Hepatocyte (in vitro differentiated cells): ENCODE results near the gene GIMD1. TPM values are rescaled to one million over a fixed set of nuclear protein-coding genes. Genes with fewer than 3 reads are reported as not detected.

ENCODE experiments used
- DNase-seq: peaks from one replicate; pipeline ENCODE4 v3.0.0-alpha.2; 2016; ENCODE audit warnings: low spot score
- H2AFZ ChIP-seq: fragments of 200-600 bp; sonication (generic); 2 replicates; pipeline ENCODE4 v1.6.0; 2016; ENCODE audit warnings: antibody characterized with exemption, mild to moderate bottlenecking
- H3K27ac ChIP-seq: fragments of 200-600 bp; sonication (generic); 2 replicates; pipeline ENCODE4 v1.5.1; 2016; ENCODE audit warnings: mild to moderate bottlenecking
- H3K27me3 ChIP-seq: fragments of 200-600 bp; sonication (generic); 2 replicates; pipeline ENCODE4 v1.6.1; 2016
- H3K36me3 ChIP-seq: fragments of 200-600 bp; sonication (generic); replicated peaks from 2 replicates; pipeline ENCODE4 v1.5.1; 2016; ENCODE audit warnings: low read depth; ENCODE audit not compliant: insufficient read depth
- H3K4me1 ChIP-seq: fragments of 200-600 bp; sonication (generic); 2 replicates; pipeline ENCODE4 v1.5.1; 2016; ENCODE audit warnings: mild to moderate bottlenecking, moderate library complexity; ENCODE audit not compliant: insufficient read depth
- H3K4me2 ChIP-seq: fragments of 200-600 bp; sonication (generic); 2 replicates; pipeline ENCODE4 v1.6.0; 2016
- H3K4me3 ChIP-seq: fragments of 200-600 bp; sonication (generic); 2 replicates; pipeline ENCODE4 v1.5.1; 2016; ENCODE audit warnings: mild to moderate bottlenecking
- H3K79me2 ChIP-seq: fragments of 200-600 bp; sonication (generic); 2 replicates; pipeline ENCODE4 v1.6.0; 2017; ENCODE audit warnings: mild to moderate bottlenecking
- H3K9me2 ChIP-seq: fragments of 200-600 bp; sonication (generic); replicated peaks from 2 replicates; pipeline ENCODE4 v1.6.0; 2017; ENCODE audit warnings: mild to moderate bottlenecking; ENCODE audit not compliant: insufficient read depth
- H3K9me3 ChIP-seq: fragments of 200-600 bp; sonication (generic); 2 replicates; pipeline ENCODE4 v1.5.1; 2016; ENCODE audit warnings: low read depth, mild to moderate bottlenecking
- H4K20me1 ChIP-seq: fragments of 200-600 bp; sonication (generic); 2 replicates; pipeline ENCODE4 v1.6.0; 2016; ENCODE audit warnings: mild to moderate bottlenecking; ENCODE audit not compliant: insufficient read depth, poor library complexity, severe bottlenecking
- EZH2 ChIP-seq: fragments of 200-600 bp; sonication (generic); IDR thresholded peaks from 2 replicates; pipeline ENCODE4 v1.6.1; 2016; ENCODE audit warnings: antibody characterized with exemption, mild to moderate bottlenecking, borderline replicate concordance
- EZH2phosphoT487 ChIP-seq: fragments of 200-600 bp; sonication (generic); IDR thresholded peaks from one replicate; pipeline ENCODE4 v1.6.1; 2018; ENCODE audit warnings: antibody characterized with exemption, mild to moderate bottlenecking, low read depth, moderate library complexity; ENCODE audit not compliant: unreplicated experiment, severe bottlenecking
- WGBS: methylation state at CpG from one replicate; pipeline ENCODE4 v1.1.6; 2016; ENCODE audit warnings: low lambda C conversion rate; ENCODE audit errors: missing lambda C conversion rate; 5-methylcytosine and 5-hydroxymethylcytosine counted together
- polyA plus RNA-seq: library from polyadenylated mRNA; unstranded; fragments of >200 nt; fragmentation: Nextera tagmentation; extraction: Ambion mirVana; gene quantifications from 2 replicates; pipeline ENCODE4 v1.2.1, GENCODE V29; 2016
- total RNA-seq: library from RNA; depleted of rRNA; stranded (reverse); fragments of >200 nt; gene quantifications from 2 replicates; pipeline ENCODE4 v1.2.3, GENCODE V29; 2014
- TF ChIP-seq, protein P1 (sequence below): fragments of 200-600 bp; sonication (generic); IDR thresholded peaks from 2 replicates; pipeline ENCODE4 v1.5.1; 2016; ENCODE audit warnings: antibody characterized with exemption, mild to moderate bottlenecking; ENCODE audit not compliant: poor library complexity

The GIMD1 gene
- total and polyA plus RNA-seq, 2 experiments from 2014 or later, result not detected

- WGBS, result 98% methylated on average over 3 of the region's 3 CpGs
- Histone ChIP-seq H3K27me3 (no peaks in the 10 kb centered on the region), H3K9me3 (no peaks in the 10 kb centered on the region), H3K36me3 (no peaks in the 10 kb centered on the region), H3K4me1 (no peaks in the 10 kb centered on the region), H3K27ac (no peak overlapping the region), H4K20me1 (no peaks in the 10 kb centered on the region), H3K9me2 (no peaks in the 10 kb centered on the region), H2AFZ (no peak overlapping the region), H3K4me3 (no peak overlapping the region), H3K4me2 (no peak overlapping the region), H3K79me2 (no peaks in the 10 kb centered on the region)
- DNase-seq, result no peak
- no peak for TF ChIP-seq EZH2
- TF ChIP-seq, protein P1, sequence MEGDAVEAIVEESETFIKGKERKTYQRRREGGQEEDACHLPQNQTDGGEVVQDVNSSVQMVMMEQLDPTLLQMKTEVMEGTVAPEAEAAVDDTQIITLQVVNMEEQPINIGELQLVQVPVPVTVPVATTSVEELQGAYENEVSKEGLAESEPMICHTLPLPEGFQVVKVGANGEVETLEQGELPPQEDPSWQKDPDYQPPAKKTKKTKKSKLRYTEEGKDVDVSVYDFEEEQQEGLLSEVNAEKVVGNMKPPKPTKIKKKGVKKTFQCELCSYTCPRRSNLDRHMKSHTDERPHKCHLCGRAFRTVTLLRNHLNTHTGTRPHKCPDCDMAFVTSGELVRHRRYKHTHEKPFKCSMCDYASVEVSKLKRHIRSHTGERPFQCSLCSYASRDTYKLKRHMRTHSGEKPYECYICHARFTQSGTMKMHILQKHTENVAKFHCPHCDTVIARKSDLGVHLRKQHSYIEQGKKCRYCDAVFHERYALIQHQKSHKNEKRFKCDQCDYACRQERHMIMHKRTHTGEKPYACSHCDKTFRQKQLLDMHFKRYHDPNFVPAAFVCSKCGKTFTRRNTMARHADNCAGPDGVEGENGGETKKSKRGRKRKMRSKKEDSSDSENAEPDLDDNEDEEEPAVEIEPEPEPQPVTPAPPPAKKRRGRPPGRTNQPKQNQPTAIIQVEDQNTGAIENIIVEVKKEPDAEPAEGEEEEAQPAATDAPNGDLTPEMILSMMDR, result no peak
- TF ChIP-seq EZH2phosphoT487, result no peak
These were observed 16.3 kb upstream of the GIMD1 start for GRCh38 chr4:106384878-106385277.

DNA sequence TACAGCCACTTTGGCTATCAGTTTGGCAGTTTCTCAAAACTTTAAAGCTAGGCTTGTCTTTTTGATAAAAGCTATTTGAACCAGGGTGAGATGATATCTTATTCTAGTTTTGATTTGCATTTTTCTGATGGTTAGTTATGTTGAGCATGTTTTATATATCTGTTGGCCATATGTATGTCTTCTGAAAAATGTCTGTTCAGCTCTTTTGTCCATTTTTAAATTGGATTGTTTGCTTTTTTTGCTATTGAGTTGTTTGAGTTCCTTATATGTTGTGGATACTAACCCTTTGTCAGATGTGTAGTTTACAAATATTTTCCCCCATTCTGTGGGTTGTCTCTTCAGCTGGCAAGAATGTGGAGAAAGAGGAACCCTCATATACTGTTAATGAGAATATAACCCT is 11.6 kb upstream of the GIMD1 start:
- Histone ChIP-seq H3K9me2 (no peaks in the 10 kb centered on the region), H3K4me2 (no peak overlapping the region), H3K36me3 (no peaks in the 10 kb centered on the region), H4K20me1 (no peaks in the 10 kb centered on the region), H3K27ac (no peak overlapping the region), H2AFZ (no peak overlapping the region), H3K4me1 (no peaks in the 10 kb centered on the region), H3K27me3 (no peaks in the 10 kb centered on the region), H3K79me2 (no peaks in the 10 kb centered on the region), H3K4me3 (no peak overlapping the region), H3K9me3 (no peaks in the 10 kb centered on the region)
- no peak for DNase-seq
- TF ChIP-seq, protein P1, result no peak
- no peak for TF ChIP-seq EZH2
- no peak for TF ChIP-seq EZH2phosphoT487

- Histone ChIP-seq H3K4me1 (no peaks in the 10 kb centered on the region), H3K79me2 (no peaks in the 10 kb centered on the region), H3K4me2 (no peak overlapping the region), H3K36me3 (no peaks in the 10 kb centered on the region), H3K27ac (no peak overlapping the region), H2AFZ (no peak overlapping the region), H3K4me3 (no peak overlapping the region), H4K20me1 (no peaks in the 10 kb centered on the region), H3K9me3 (no peaks in the 10 kb centered on the region), H3K9me2 (no peaks in the 10 kb centered on the region), H3K27me3 (no peaks in the 10 kb centered on the region)
- 66% methylated on average over 3 of the region's 3 CpGs for WGBS
- TF ChIP-seq EZH2phosphoT487, result no peak
- TF ChIP-seq, protein P1, result no peak
- no peak for TF ChIP-seq EZH2
- DNase-seq, result no peak
These were observed 4.4 kb upstream of the GIMD1 start for GRCh38 chr4:106373026-106373425.

DNA sequence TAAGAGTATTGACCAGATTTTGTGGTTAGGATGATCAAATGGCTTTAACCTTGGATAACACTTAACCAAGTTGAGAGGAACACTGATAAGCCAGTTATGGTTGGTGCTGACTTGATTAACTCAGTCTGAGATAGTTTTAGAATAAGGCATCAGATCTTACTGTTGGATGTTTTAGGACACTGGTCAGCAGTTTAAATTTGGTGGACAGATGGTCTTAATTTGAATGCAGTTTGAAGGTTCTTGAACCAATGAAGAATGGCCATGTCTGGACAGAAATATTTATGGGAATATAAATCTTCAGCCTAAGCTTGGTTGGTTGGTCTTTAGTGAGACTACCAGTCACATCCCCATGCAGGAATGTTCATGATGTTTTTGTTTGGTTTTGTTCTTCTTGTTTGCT is 2.6 kb upstream of the GIMD1 start:
- Histone ChIP-seq H2AFZ (no peak overlapping the region), H3K79me2 (no peaks in the 10 kb centered on the region), H3K4me3 (no peak overlapping the region), H3K4me1 (no peaks in the 10 kb centered on the region), H3K36me3 (no peaks in the 10 kb centered on the region), H3K9me3 (no peaks in the 10 kb centered on the region), H3K27ac (no peak overlapping the region), H3K27me3 (no peaks in the 10 kb centered on the region), H3K9me2 (no peaks in the 10 kb centered on the region), H3K4me2 (no peak overlapping the region), H4K20me1 (no peaks in the 10 kb centered on the region)
- no peak for DNase-seq
- TF ChIP-seq, protein P1, result no peak
- TF ChIP-seq EZH2phosphoT487, result no peak
- TF ChIP-seq EZH2, result no peak
